PC-9 (cell line): ENCODE measurements around the gene FOXP1.

Source experiments
- EZH2 ChIP-seq: fragments of 200-600 bp; sonication (generic); IDR thresholded peaks from 2 replicates; pipeline ENCODE4 v1.8.0; 2017; ENCODE audit warnings: antibody characterized with exemption, low read depth
- TF ChIP-seq, protein P1 (sequence below): fragments of 200-600 bp; sonication (generic); conservative IDR thresholded peaks from 2 replicates; pipeline ENCODE4 v1.6.1; 2017; ENCODE audit warnings: mixed run types, antibody characterized with exemption, mild to moderate bottlenecking, moderate library complexity

DNA sequence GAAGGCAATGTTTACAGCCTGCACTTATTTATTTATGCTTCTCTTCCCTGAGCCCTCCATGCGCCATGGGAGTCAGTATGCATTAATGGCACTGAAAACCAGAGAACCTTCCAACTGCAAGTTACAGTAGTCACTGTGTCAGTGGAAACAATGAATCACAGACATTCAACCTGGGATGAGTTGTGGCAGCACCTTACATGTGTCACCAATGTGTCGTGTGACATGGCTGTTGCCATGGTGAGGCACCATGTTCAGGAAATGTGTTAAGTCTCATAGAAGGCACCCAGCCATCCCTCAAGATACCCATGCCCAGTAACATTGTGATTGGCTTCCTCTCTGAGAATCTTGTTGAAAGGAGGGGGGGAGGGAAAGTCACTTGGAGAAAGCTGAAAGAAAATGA is 105.0 kb downstream of the FOXP1 start:
- TF ChIP-seq, protein P1, sequence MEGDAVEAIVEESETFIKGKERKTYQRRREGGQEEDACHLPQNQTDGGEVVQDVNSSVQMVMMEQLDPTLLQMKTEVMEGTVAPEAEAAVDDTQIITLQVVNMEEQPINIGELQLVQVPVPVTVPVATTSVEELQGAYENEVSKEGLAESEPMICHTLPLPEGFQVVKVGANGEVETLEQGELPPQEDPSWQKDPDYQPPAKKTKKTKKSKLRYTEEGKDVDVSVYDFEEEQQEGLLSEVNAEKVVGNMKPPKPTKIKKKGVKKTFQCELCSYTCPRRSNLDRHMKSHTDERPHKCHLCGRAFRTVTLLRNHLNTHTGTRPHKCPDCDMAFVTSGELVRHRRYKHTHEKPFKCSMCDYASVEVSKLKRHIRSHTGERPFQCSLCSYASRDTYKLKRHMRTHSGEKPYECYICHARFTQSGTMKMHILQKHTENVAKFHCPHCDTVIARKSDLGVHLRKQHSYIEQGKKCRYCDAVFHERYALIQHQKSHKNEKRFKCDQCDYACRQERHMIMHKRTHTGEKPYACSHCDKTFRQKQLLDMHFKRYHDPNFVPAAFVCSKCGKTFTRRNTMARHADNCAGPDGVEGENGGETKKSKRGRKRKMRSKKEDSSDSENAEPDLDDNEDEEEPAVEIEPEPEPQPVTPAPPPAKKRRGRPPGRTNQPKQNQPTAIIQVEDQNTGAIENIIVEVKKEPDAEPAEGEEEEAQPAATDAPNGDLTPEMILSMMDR = no peak
- no peak for TF ChIP-seq EZH2
